Esophagus (tissue), 2 donors: ENCODE measurements around the gene VIPR2. TPM values are rescaled to one million over a fixed set of nuclear protein-coding genes. Genes with fewer than 3 reads are reported as not detected.
"Not testable (repeated sequence)": the region's sequence is repeated elsewhere in the genome, so short reads cannot be mapped to it uniquely, and the experiment has no call there.

Source experiments
- H3K27ac ChIP-seq, 2 donors: one replicate each; pipeline ENCODE4 v1.5.1; 2013; ENCODE audit warnings: low read depth in 2 of 2, mild to moderate bottlenecking in 2 of 2, inconsistent platforms in 1 of 2, low read length in 1 of 2, moderate library complexity in 1 of 2
- H3K27me3 ChIP-seq, 2 donors: one replicate each; pipeline ENCODE4 v1.6.1; 2013; ENCODE audit warnings: low read length in 2 of 2, control low read depth in 1 of 2, mild to moderate bottlenecking in 1 of 2; ENCODE audit not compliant: insufficient read depth in 2 of 2, control insufficient read depth in 1 of 2
- H3K36me3 ChIP-seq, 2 donors: one replicate each; pipeline ENCODE4 v1.6.1; 2013; ENCODE audit warnings: low read length in 1 of 2; ENCODE audit not compliant: control insufficient read depth in 2 of 2, insufficient read depth in 2 of 2
- H3K4me1 ChIP-seq, 2 donors: one replicate each; pipeline ENCODE4 v1.6.1; 2013; ENCODE audit warnings: low read length in 1 of 2; ENCODE audit not compliant: control insufficient read depth in 2 of 2, insufficient read depth in 2 of 2
- H3K4me3 ChIP-seq, 2 donors: one replicate each; pipeline ENCODE4 v1.5.1; 2013; ENCODE audit warnings: low read length in 2 of 2, mild to moderate bottlenecking in 2 of 2, low read depth in 1 of 2, moderate library complexity in 1 of 2
- H3K9me3 ChIP-seq, 2 donors: one replicate each; pipeline ENCODE4 v1.6.1; 2013; ENCODE audit warnings: mild to moderate bottlenecking in 2 of 2, low read depth in 1 of 2, low read length in 1 of 2, moderate library complexity in 1 of 2; ENCODE audit not compliant: control insufficient read depth in 2 of 2, insufficient read depth in 1 of 2
- WGBS, 2 donors: extraction: QIAGEN DNeasy Blood & Tissue Kit; methylation state at CpG; one replicate each; pipeline ENCODE4 v1.1.7; 2013; 5-methylcytosine and 5-hydroxymethylcytosine counted together
- polyA plus RNA-seq, 2 donors: library from polyadenylated mRNA; stranded (reverse); fragments of 200-250 nt; gene quantifications; one replicate each; pipeline ENCODE4 v1.2.3, GENCODE V29; 2013
- donor health status: healthy with polysubstance abuse.
- donor health status: Bipolar disorder and iron deficiency.

VIPR2 gene
- polyA plus RNA-seq, 2 donors: 0.39 to 0.40 TPM

DNA sequence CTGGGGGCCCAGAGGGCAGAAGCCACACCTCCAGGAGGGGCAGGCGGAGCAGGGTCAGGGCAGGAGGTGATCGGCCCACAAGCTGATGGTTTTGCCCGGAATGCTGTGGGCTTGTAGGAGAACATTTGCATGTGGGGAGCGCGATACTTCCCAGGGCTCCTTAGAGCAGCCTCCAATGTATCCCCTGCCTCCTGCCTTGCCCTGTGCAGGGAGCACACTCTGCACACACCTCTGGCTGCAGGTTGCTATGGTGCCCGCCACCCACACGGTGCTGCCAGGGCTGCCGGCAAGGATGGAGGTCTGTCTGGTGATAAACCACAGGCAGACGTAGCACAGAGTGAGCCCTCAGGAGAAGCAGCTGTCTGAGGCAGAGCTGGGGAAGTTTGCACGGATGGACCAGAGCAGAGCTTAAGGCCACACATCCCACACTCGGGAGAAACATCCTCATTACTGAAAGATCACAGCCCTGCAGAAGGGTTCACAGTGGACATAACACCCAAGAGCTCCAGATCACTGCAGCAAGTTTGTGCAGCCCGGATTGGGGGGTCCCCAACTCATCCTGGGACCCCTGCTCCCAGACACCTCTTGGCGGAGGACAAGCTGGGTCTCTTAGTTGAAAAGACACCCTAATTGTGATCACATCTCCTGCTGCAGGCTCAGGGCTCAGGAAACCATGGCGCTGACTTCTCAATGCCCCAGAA lies 41.8 kb downstream of the VIPR2 start:
- peaks cover 0 to 3% of the 10 kb centered on the region in 2 donors for H3K36me3 ChIP-seq
- 86% methylated on average over 14 of the region's 14 CpGs for WGBS, 2 donors
- peaks cover 0 to 3% of the 10 kb centered on the region in 2 donors for H3K4me1 ChIP-seq
- no peak overlapping the region for H3K4me3 ChIP-seq
- H3K9me3 ChIP-seq: no peaks in the 10 kb centered on the region
- H3K27me3 ChIP-seq: no peaks in the 10 kb centered on the region
- no peak overlapping the region for H3K27ac ChIP-seq

DNA sequence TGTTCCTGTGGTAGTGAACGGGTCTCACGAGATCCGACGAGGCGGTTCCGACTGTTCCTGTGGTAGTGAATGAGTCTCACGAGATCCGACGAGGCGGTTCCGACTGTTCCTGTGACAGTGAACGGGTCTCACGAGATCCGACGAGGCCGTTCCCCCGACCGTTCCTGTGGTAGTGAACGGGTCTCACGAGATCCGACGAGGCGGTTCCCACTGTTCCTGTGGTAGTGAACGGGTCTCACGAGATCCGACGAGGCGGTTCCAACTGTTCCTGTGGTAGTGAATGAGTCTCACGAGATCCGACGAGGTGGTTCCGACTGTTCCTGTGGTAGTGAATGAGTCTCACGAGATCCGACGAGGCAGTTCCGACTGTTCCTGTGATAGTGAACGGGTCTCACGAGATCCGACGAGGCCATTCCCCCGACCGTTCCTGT lies 43.0 kb downstream of the VIPR2 start:
- H3K4me1 ChIP-seq, H3K9me3 ChIP-seq, H3K27ac ChIP-seq, H3K36me3 ChIP-seq, H3K27me3 ChIP-seq, H3K4me3 ChIP-seq: not testable (repeated sequence)
- WGBS, 2 donors: 97 to 98% methylated on average over 42 of the region's 42 CpGs

DNA sequence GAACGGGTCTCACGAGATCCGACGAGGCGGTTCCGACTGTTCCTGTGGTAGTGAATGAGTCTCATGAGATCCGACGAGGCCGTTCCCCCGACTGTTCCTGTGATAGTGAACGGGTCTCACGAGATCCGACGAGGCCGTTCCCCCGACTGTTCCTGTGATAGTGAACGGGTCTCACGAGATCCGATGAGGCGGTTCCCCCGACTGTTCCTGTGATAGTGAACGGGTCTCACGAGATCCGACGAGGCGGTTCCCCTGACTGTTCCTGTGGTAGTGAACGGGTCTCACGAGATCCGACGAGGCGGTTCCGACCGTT lies 43.6 kb downstream of the VIPR2 start:
- H3K4me1 ChIP-seq, H3K36me3 ChIP-seq, H3K27ac ChIP-seq, H3K4me3 ChIP-seq, H3K9me3 ChIP-seq, H3K27me3 ChIP-seq: not testable (repeated sequence)
- 97 to 98% methylated on average over 32 to 33 of the region's 33 CpGs for WGBS, 2 donors

DNA sequence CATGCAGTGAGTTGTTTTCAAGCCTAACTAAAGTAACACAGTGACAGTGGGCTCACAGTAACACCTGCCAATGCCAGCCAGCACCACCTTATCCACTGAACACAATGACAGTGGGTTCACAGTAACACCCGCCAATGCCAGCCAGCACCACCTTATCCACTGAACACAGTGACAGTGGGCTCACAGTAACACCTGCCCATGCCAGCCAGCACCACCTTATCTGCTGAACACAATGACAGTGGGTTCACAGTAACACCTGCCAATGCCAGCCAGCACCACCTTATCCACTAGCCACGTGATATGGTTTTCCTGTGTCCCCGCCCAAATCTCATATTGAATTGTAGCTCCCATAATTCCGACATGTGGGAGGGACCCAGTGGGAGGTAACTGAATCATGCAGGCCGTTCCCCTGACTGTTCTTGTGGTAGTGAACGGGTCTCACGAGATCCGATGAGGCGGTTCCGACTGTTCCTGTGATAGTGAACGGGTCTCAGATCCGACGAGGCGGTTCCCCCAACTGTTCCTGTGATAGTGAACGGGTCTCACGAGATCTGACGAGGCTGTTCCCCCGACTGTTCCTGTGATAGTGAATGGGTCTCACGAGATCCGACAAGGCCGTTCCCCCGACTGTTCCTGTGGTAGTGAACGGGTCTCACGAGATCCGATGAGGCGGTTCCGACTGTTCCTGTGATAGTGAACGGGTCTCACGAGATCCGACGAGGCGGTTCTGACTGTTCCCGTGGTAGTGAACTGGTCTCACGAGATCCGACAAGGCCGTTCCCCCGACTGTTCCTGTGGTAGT lies 44.2 kb downstream of the VIPR2 start:
- H3K27me3 ChIP-seq, H3K36me3 ChIP-seq, H3K4me1 ChIP-seq, H3K4me3 ChIP-seq, H3K27ac ChIP-seq, H3K9me3 ChIP-seq: not testable (repeated sequence)
- WGBS, 2 donors: 96 to 97% methylated on average over 37 of the region's 37 CpGs

DNA sequence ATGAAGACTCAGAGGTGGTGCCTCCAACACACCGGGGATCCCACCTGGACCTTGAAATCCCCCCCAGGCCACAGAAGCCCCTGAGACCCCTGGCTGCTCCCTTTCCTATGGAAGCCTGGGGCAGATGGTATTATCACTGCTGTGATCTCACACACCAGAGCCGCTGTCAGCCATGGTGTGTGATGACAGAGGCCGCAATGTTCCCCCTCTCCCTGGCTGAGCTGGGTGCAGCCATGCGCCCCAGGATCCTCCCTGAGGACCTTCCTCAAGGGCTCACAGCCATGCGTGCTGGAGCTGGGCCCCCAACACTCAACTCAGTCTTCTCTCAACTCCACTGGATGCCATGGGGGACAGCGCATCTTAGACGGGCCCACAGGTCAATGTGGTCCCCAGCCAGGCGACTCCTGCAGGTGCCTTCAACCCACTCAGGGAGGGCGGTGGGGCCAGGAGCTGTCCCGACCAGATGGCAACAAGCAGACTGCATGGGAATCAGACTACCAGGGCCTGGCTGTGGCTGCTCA lies 44.9 kb downstream of the VIPR2 start:
- H3K27me3 ChIP-seq: no peaks in the 10 kb centered on the region
- H3K4me1 ChIP-seq: peaks cover 0 to 6% of the 10 kb centered on the region in 2 donors
- H3K27ac ChIP-seq: peak overlapping the region; percentile 17 to 50
- H3K4me3 ChIP-seq: no peak overlapping the region
- 94% methylated on average over 10 of the region's 10 CpGs for WGBS, 2 donors
- no peaks in the 10 kb centered on the region for H3K9me3 ChIP-seq
- peaks cover 0 to 3% of the 10 kb centered on the region in 2 donors for H3K36me3 ChIP-seq

DNA sequence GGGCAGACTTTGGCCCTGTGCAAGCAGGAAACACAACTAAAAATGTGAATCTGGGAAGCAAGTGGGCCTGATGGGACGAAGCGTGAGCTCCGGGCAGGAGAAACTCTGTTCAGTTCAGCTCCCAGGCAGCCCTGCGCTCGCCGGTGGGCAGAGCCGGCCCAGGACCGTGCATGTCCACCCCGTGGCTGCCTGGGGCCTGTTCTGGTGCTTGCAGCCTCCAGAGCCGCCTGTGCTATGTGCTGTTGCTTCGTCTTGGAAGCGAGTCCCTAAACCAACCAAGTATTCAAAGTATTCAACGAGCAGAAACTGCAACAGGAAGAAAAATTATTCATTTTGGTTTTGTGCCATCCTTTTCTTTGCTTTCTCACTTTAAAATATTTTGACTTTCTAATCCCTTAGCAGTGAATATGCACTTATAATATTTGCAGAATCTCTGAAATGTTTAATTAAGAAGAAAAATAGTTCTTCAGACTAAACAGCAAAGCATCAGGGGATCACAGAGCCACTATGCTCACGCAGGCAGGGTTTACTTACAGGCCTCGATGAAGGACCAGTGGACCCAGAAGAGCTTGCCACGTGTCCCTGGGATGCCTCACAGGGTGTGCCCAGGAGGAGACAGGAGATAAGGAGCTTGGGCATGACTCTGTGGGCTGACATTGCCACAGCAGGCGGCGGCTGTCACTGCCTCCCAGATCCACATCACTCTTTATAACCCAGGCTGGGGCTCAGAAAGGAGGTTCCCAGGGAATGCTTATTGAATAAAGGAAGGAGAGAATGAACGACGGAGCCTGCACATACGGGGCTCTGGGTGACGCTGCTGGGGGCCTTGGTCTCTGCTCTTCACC lies 45.6 kb downstream of the VIPR2 start:
- H3K4me3 ChIP-seq: no peak overlapping the region
- peaks cover 0 to 3% of the 10 kb centered on the region in 2 donors for H3K36me3 ChIP-seq
- peaks cover 0 to 2% of the 10 kb centered on the region in 2 donors for H3K4me1 ChIP-seq
- 58 to 60% methylated on average over 22 of the region's 22 CpGs for WGBS, 2 donors
- peak overlapping the region; percentile 50 to 59 for H3K27ac ChIP-seq
- H3K27me3 ChIP-seq: no peaks in the 10 kb centered on the region
- no peaks in the 10 kb centered on the region for H3K9me3 ChIP-seq

DNA sequence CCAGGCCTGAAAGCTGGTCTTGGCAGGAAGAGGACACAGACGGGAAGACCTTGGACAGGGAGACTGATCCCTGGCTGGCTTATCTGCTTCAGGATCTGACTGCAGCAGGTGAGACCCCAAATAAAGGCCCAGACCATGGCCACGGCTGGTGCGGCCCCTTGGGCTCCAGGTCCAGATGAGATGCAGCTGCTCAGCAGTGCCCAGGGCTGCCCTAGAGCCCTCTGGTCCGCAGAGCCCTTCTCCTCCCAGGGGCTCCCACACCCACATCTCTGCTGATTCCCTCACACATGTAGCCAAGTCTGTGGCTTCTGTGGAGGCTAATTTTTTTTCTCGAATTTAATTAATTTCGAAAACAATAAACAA lies 46.3 kb downstream of the VIPR2 start:
- Histone ChIP-seq H3K27me3 (no peaks in the 10 kb centered on the region), H3K4me3 (no peak overlapping the region), H3K27ac (peak overlapping the region; percentile 35 to 40), H3K36me3 (peaks cover 0 to 3% of the 10 kb centered on the region in 2 donors), H3K4me1 (peaks cover 0 to 2% of the 10 kb centered on the region in 2 donors), H3K9me3 (no peaks in the 10 kb centered on the region)
- WGBS, 2 donors: 73 to 78% methylated on average over 6 of the region's 6 CpGs

DNA sequence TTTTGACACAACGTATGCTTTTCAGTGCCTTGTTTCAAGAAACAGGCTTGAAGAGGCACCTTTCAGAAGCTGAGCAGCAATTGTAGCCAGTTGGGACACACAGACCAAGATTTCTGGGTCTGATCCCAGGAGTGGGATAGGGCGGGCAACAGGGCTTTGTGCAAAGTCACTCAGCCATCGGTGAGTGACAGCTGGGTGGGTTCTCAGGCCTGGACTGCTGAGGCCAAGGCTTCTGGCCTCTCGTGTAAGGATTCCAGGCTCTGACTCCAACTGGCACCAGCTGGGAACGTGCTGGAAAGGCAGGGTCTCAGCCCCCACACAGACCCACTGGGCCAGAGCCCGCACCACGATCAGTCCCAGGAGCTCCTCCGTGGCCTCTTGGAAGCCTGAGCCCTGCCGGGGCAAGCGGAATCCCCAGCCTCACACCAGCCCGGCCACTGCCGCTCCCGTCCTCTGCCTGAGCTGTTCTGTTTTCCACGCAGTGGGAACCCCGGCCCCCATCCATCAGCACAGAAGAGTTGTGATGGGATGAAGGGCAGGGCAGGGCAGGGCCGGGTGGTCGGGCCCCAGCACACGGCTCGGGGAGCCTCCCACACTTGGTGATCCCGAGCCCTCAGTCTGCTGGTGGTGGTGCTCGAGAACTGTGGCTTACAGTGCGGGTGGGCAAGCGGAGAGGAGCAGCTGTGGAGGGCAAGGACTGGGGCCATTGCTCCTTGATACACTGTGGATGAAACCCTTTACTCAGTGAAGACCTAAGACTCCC lies 46.8 kb downstream of the VIPR2 start:
- 80 to 86% methylated on average over 20 to 23 of the region's 23 CpGs for WGBS, 2 donors
- H3K36me3 ChIP-seq: peaks cover 0 to 3% of the 10 kb centered on the region in 2 donors
- H3K27ac ChIP-seq: peak overlapping the region; percentile 40 to 67
- no peaks in the 10 kb centered on the region for H3K9me3 ChIP-seq
- H3K4me1 ChIP-seq: peaks cover 0 to 2% of the 10 kb centered on the region in 2 donors
- no peak overlapping the region for H3K4me3 ChIP-seq
- H3K27me3 ChIP-seq: no peaks in the 10 kb centered on the region
